Colonic mucosa (tissue), 4 donors: ENCODE results near the gene CAPZA2. TPM values are rescaled to one million over a fixed set of nuclear protein-coding genes. Genes with fewer than 3 reads are reported as not detected.
A peak's percentile ranks its signal among the peaks of the same experiment; 100 is the strongest.
"Not testable (repeated sequence)": the region's sequence is repeated elsewhere in the genome, so short reads cannot be mapped to it uniquely, and the experiment has no call there.

ENCODE experiments used
- DNase-seq: peaks from one replicate; pipeline ENCODE4 v3.0.0-alpha.2; 2020
- H3K27ac ChIP-seq: fragments of 200-600 bp; one replicate; pipeline ENCODE4 v1.8.0; 2021
- H3K27me3 ChIP-seq: fragments of 200-600 bp; one replicate; pipeline ENCODE4 v1.8.0; 2021
- H3K36me3 ChIP-seq: fragments of 200-600 bp; one replicate; pipeline ENCODE4 v1.8.0; 2021
- H3K4me1 ChIP-seq: fragments of 200-600 bp; one replicate; pipeline ENCODE4 v1.8.0; 2021; ENCODE audit warnings: mild to moderate bottlenecking
- H3K4me3 ChIP-seq: fragments of 200-600 bp; one replicate; pipeline ENCODE4 v1.8.0; 2021
- H3K9ac ChIP-seq, 2 donors: one replicate each; pipeline ENCODE4 v1.7.0; 2013; ENCODE audit warnings: control low read depth in 2 of 2, low read depth in 2 of 2, low read length in 2 of 2
- H3K9me3 ChIP-seq: fragments of 200-600 bp; one replicate; pipeline ENCODE4 v1.8.0; 2021
- CTCF ChIP-seq: fragments of 200-600 bp; IDR thresholded peaks from one replicate; pipeline ENCODE4 v1.8.0; 2022; ENCODE audit warnings: antibody characterized with exemption, mild to moderate bottlenecking
- intact Hi-C: fragments of 100-400 bp; cut with DNase I; formaldehyde crosslinking; loops from one replicate; pipeline ENCODE4 v1.14.1; 2022
- total RNA-seq, 2 donors: library from RNA; stranded (reverse); fragmentation: NEBNext Ultra II Directional in 1 of 2; extraction: Animal tissue kit (Norgen Biotek cat#: 25700) in 1 of 2; gene quantifications; one replicate each; pipeline ENCODE4 v1.2.1, GENCODE V29; 2021
- donor health status: healthy.
- donor health status: DM: no; HTN: no; CAD: no.
- donor health status: DM: no; HTN: no; CAD: no.

Gene CAPZA2
- total RNA-seq, 2 donors from 2014 or later: 186 to 323 TPM

GRCh38 chr7:116929021-116929420 is 66.6 kb downstream of the CAPZA2 start:
- H3K4me1 ChIP-seq: no peaks in the 10 kb centered on the region
- intact Hi-C loops: no loop called here
- H3K9ac ChIP-seq: no peak overlapping the region

DNA sequence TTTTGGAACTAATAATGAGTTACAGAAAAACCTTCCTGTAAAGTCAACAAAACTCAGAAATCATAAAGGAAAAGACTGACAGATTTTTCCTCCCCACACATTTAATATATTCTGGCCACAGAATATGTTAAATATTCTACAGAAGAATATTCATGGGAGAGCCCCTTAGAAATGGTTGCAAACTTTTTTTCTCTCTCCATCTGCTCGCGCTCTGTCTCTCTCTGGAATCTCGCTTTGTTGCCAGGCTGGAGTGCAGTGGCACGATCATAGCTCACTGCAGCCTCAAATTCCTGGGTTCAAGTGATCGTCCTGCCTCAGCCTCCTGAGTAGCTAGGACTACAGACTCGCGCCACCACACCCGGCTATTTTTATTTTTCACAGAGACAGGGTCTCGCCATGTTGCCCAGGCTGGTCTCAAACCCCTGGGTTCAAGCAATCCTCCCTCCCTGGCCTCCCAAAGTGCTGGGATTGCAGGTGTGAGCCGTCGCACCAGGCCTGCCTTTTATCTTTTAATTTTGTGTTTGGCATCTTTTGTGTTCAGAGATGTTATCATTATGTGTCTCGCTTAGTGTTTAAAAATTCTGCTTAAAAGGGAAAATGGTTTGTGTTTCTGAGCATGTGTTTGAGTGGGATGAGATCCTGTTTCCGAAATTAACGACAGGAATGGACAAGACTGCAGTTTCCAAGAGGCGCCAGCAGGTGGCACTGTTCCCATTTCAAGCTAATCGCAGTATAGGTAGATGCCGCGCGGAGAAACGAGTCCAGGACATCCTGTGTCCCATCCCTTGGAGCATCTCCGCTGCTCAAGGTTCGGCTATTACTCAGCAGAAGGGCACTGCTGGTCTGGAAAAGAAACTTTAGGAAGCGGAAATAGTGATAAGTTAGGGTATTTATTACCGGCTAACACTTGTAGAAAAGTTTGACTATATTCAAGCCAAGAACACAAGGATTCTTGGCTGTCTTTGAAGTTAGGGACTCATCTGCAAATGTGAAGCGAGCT is 67.8 kb downstream of the CAPZA2 start:
- Histone ChIP-seq H3K36me3 (no peaks in the 10 kb centered on the region), H3K27ac (no peak overlapping the region), H3K4me3 (no peak overlapping the region), H3K9me3 (no peaks in the 10 kb centered on the region), H3K9ac (no peak overlapping the region), H3K4me1 (no peaks in the 10 kb centered on the region), H3K27me3 (no peaks in the 10 kb centered on the region)
- peak; percentile 81 for DNase-seq
- TF ChIP-seq CTCF: peak; percentile 93
- intact Hi-C loops: loop anchor here (5.0 to 10.0 kb wide), 2 partner anchors 55 to 197 kb away; no protein-coding TSS in a partner anchor

More at GRCh38 chr7:116929021-116929420, 66.6 kb downstream of the CAPZA2 start:
- H3K9me3 ChIP-seq: no peaks in the 10 kb centered on the region
- no peak overlapping the region for H3K27ac ChIP-seq
- H3K4me3 ChIP-seq: no peak overlapping the region
- no peaks in the 10 kb centered on the region for H3K36me3 ChIP-seq
- H3K27me3 ChIP-seq: no peaks in the 10 kb centered on the region
- TF ChIP-seq CTCF: no peak
- DNase-seq: no peak

DNA sequence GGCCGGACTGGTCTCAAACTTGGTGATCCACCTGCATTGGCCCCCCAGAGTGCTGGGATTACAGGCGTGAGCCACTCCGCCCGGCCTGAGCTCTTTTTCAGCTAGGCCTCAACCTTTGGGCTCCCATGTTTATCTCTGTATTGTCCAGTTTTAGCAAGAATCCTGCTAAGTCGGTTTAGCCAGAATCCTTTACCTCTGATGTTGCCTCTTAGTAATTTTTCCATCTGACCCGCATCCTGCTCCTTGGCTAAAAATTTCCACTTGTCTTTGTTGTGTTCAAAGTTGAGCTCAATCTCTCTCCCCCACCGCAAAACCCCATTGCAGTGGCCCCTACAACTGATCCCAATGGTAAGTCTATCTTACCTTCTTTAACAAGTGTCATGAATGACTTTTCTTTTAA is 70.2 kb downstream of the CAPZA2 start:
- Histone ChIP-seq H3K36me3 (no peaks in the 10 kb centered on the region), H3K9me3 (no peaks in the 10 kb centered on the region), H3K27me3 (no peaks in the 10 kb centered on the region), H3K9ac (no peak overlapping the region), H3K4me1 (no peaks in the 10 kb centered on the region), H3K27ac (no peak overlapping the region), H3K4me3 (no peak overlapping the region)
- no peak for DNase-seq
- no peak for TF ChIP-seq CTCF
- intact Hi-C loops: loop anchor here (5.0 to 10.0 kb wide), 2 partner anchors 52 to 195 kb away; no protein-coding TSS in a partner anchor

DNA sequence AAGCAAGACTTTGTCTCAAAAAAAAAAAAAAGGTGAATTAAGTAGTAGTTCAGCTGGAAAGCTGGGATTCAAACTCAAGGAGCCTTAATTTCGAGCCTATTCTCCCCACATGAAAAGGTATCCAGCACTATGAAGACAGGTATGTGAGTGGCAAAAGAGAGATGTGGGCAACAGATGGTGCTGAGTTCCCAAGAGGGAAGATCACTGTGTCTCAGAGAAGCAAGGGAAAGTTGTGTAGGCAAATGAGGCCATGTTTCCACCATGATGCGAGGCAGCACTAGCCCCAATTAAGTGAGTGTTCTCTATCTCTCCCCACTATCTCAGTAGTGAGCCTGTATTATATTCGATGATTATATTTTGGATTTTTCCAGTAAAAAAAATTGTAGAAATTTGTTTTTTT is 71.1 kb downstream of the CAPZA2 start:
- intact Hi-C loops: loop anchor here (5.0 to 10.0 kb wide), 2 partner anchors 51 to 194 kb away; no protein-coding TSS in a partner anchor
- no peaks in the 10 kb centered on the region for H3K27me3 ChIP-seq

GRCh38 chr7:116934580-116934979 is 72.2 kb downstream of the CAPZA2 start:
- Histone ChIP-seq H3K36me3 (no peaks in the 10 kb centered on the region), H3K9me3 (no peaks in the 10 kb centered on the region), H3K9ac (no peak overlapping the region), H3K4me3 (no peak overlapping the region), H3K27me3 (no peaks in the 10 kb centered on the region), H3K4me1 (no peaks in the 10 kb centered on the region), H3K27ac (no peak overlapping the region)
- intact Hi-C loops: loop anchor here (5.0 to 10.0 kb wide), 2 partner anchors 50 to 193 kb away; no protein-coding TSS in a partner anchor
- TF ChIP-seq CTCF: no peak
- DNase-seq: no peak

More for the DNA sequence above, 71.1 kb downstream of the CAPZA2 start:
- H3K36me3 ChIP-seq: no peaks in the 10 kb centered on the region
- H3K9me3 ChIP-seq: no peaks in the 10 kb centered on the region
- H3K4me3 ChIP-seq: no peak overlapping the region
- no peak overlapping the region for H3K9ac ChIP-seq
- TF ChIP-seq CTCF: no peak
- no peak for DNase-seq
- H3K4me1 ChIP-seq: no peaks in the 10 kb centered on the region
- H3K27ac ChIP-seq: no peak overlapping the region

DNA sequence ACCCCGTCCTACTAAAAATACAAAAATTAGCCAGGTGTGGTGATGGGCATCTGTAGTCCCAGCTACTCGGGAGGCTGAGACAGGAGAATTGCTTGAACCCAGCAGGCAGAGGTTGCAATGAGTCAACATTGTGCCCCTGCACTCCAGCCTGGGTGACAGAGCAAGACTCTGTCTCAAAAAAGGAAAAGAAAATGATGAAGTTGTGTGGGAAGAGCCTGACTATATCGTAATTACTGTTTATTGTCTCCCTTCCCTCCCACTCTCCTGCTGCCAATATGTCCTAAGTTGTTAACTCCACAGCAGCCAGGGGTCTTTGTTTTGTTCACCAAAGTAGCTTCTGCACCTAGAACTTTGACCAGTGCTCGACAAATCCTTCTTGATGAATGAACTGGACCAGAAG is 74.5 kb downstream of the CAPZA2 start:
- H3K9ac ChIP-seq, DNase-seq, H3K36me3 ChIP-seq, H3K27ac ChIP-seq, H3K4me1 ChIP-seq, H3K27me3 ChIP-seq, H3K9me3 ChIP-seq, H3K4me3 ChIP-seq: not testable (repeated sequence)
- intact Hi-C loops: loop anchor here (10.0 kb wide), 1 partner anchor 48 kb away; no protein-coding TSS in a partner anchor
